ENCODE measurements around the gene OVAAL. TPM values are rescaled to one million over a fixed set of nuclear protein-coding genes. Genes with fewer than 3 reads are reported as not detected.

OVAAL gene
- total and polyA plus RNA-seq, 9 of the 15 experiments (the other 6 are each of a cell fraction or from before 2014, with no cell fraction given): 0.04 to 0.18 (median 0.08) TPM; not detected in 4

- TF ChIP-seq MYC (IDR thresholded peaks at IDR 0.05; ENCODE audit: low read depth, low read length) (peak; percentile 60), MYC (CRISPR knock-in tag; IDR thresholded peaks at IDR 0.05; ENCODE audit: borderline replicate concordance, low read depth) (no peak), ZNF511 (CRISPR knock-in tag; IDR thresholded peaks at IDR 0.05) (no peak), E2F3 (CRISPR knock-in tag; IDR thresholded peaks at IDR 0.05) (no peak), E2F5 (CRISPR knock-in tag; IDR thresholded peaks at IDR 0.05) (no peak), ZNF311 (CRISPR knock-in tag; IDR thresholded peaks at IDR 0.05) (0 out of 2 replicates have a peak, but pooled peaks have one; percentile 46), TRIM25 (IDR thresholded peaks at IDR 0.05; ENCODE audit: borderline replicate concordance) (no peak), GTF2E2 (tag; IDR thresholded peaks at IDR 0.05) (peak; percentile 85), NR2C2 (CRISPR knock-in tag; IDR thresholded peaks at IDR 0.05) (no peak), NR2C2 (tag; IDR thresholded peaks at IDR 0.05) (no peak), ZNF174 (CRISPR knock-in tag; IDR thresholded peaks at IDR 0.05) (no peak), FUS (optimal IDR thresholded peaks at IDR 0.05; ENCODE audit: low read depth, low read length) (no peak), MXD1 (CRISPR knock-in tag; IDR thresholded peaks at IDR 0.05; ENCODE audit: borderline replicate concordance, poor library complexity, severe bottlenecking) (no peak), TCF7 (IDR thresholded peaks at IDR 0.05; ENCODE audit: borderline replicate concordance) (no peak), SP1 (CRISPR knock-in tag; IDR thresholded peaks at IDR 0.05) (0 out of 2 replicates have a peak, but pooled peaks have one; percentile 8), SMC3 (conservative IDR thresholded peaks at IDR 0.05; ENCODE audit: insufficient read depth, low read depth, low read length) (no peak), HMGXB4 (CRISPR knock-in tag; IDR thresholded peaks at IDR 0.05) (no peak), CXXC5 (CRISPR knock-in tag; IDR thresholded peaks at IDR 0.05) (no peak; the same call in 1 of the 2 replicates), E2F6 (IDR thresholded peaks at IDR 0.05; ENCODE audit: borderline replicate concordance in 1 of 2, extremely low read depth in 1 of 2, insufficient read depth in 1 of 2, insufficient read length in 1 of 2, low read depth in 1 of 2, low read length in 1 of 2, poor library complexity in 1 of 2, severe bottlenecking in 1 of 2) (peak in 1 of 2 experiments; percentile 22)
These were observed 51.1 kb downstream of the OVAAL start (continued) for GRCh38 chr1:180609643-180610555.
